HepG2 (cell line): ENCODE measurements around the gene SMPD1. TPM values are rescaled to one million over a fixed set of nuclear protein-coding genes. Genes with fewer than 3 reads are reported as not detected.

Source experiments
- AHR ChIP-seq: IDR thresholded peaks from 2 replicates; pipeline ENCODE4 v1.6.1; 2018; ENCODE audit warnings: missing genetic modification reagents, missing compliant biosample characterization
- ARID2 ChIP-seq: sonication (generic); formaldehyde crosslinking; IDR thresholded peaks from 2 replicates; pipeline ENCODE4 v1.8.1; 2022; ENCODE audit warnings: mild to moderate bottlenecking, missing genetic modification reagents, borderline replicate concordance
- CHCHD3 ChIP-seq: sonication (generic); formaldehyde crosslinking; IDR thresholded peaks from 2 replicates; pipeline ENCODE4 v1.8.0; 2022; ENCODE audit warnings: mild to moderate bottlenecking, missing genetic modification reagents, moderate library complexity
- CTCF ChIP-seq: sonication (generic); formaldehyde crosslinking; IDR thresholded peaks from 2 replicates; pipeline ENCODE4 v1.5.0; 2020; ENCODE audit warnings: mild to moderate bottlenecking, missing genetic modification reagents, moderate library complexity
- FOSL2 ChIP-seq: sonication (generic); formaldehyde crosslinking; IDR thresholded peaks from 2 replicates; pipeline ENCODE4 v1.4.0; 2020; ENCODE audit warnings: missing genetic modification reagents
- FOXK1 ChIP-seq: sonication (generic); formaldehyde crosslinking; IDR thresholded peaks from 2 replicates; pipeline ENCODE4 v1.4.0; 2020; ENCODE audit warnings: low read depth, missing genetic modification reagents, borderline replicate concordance
- HHEX ChIP-seq: IDR thresholded peaks from 2 replicates; pipeline ENCODE4 v1.6.1; 2016; ENCODE audit warnings: control low read depth
- HMGXB4 ChIP-seq, 2 experiments: sonication (generic) in 1 of 2; formaldehyde crosslinking in 1 of 2; IDR thresholded peaks; 2 replicates each; pipeline versions ENCODE4 v1.4.0 to v1.6.1; 2018 to 2020; ENCODE audit warnings: missing genetic modification reagents in 2 of 2, borderline replicate concordance in 1 of 2, low read depth in 1 of 2, mild to moderate bottlenecking in 1 of 2, missing biosample characterization in 1 of 2
- IKZF1 ChIP-seq: fragments of 450-650 bp; IDR thresholded peaks from 2 replicates; pipeline ENCODE4 v1.7.1; 2016
- KDM3A ChIP-seq: IDR thresholded peaks from 2 replicates; pipeline ENCODE4 v1.6.1; 2018; ENCODE audit warnings: low read depth, missing compliant biosample characterization
- KLF11 ChIP-seq: IDR thresholded peaks from 2 replicates; pipeline ENCODE4 v1.6.1; 2016; ENCODE audit warnings: missing compliant biosample characterization
- KLF13 ChIP-seq: sonication (generic); formaldehyde crosslinking; IDR thresholded peaks from 2 replicates; pipeline ENCODE4 v1.4.0; 2020; ENCODE audit warnings: mild to moderate bottlenecking, missing genetic modification reagents
- MIXL1 ChIP-seq: IDR thresholded peaks from 2 replicates; pipeline ENCODE4 v1.6.1; 2016
- NCOA2 ChIP-seq: sonication (generic); formaldehyde crosslinking; IDR thresholded peaks from 2 replicates; pipeline ENCODE4 v1.8.0; 2022; ENCODE audit warnings: inconsistent platforms
- NR2F6 ChIP-seq, 2 experiments: IDR thresholded peaks; 2 replicates each; pipeline ENCODE4 v1.6.1; 2016; ENCODE audit warnings: antibody characterized with exemption in 1 of 2, mild to moderate bottlenecking in 1 of 2
- SOX5 ChIP-seq: IDR thresholded peaks from 2 replicates; pipeline ENCODE4 v1.6.1; 2016; ENCODE audit warnings: borderline replicate concordance
- SP140L ChIP-seq: sonication (generic); formaldehyde crosslinking; IDR thresholded peaks from 2 replicates; pipeline ENCODE4 v1.4.0; 2020; ENCODE audit warnings: missing genetic modification reagents, borderline replicate concordance
- SP4 ChIP-seq: sonication (generic); formaldehyde crosslinking; IDR thresholded peaks from 2 replicates; pipeline ENCODE4 v1.8.1; 2023; ENCODE audit warnings: mild to moderate bottlenecking, missing genetic modification reagents
- SRY ChIP-seq: sonication (generic); formaldehyde crosslinking; IDR thresholded peaks from 2 replicates; pipeline ENCODE4 v1.8.0; 2022; ENCODE audit warnings: mild to moderate bottlenecking, missing genetic modification reagents
- STAG1 ChIP-seq: sonication (generic); formaldehyde crosslinking; IDR thresholded peaks from 2 replicates; pipeline ENCODE4 v1.4.0; 2020; ENCODE audit warnings: missing genetic modification reagents
- ZBTB2 ChIP-seq: sonication (generic); formaldehyde crosslinking; IDR thresholded peaks from 2 replicates; pipeline ENCODE4 v1.8.0; 2022; ENCODE audit warnings: low read depth, missing genetic modification reagents
- ZMYM3 ChIP-seq: sonication (generic); formaldehyde crosslinking; IDR thresholded peaks from 2 replicates; pipeline ENCODE4 v1.5.1; 2020; ENCODE audit warnings: mild to moderate bottlenecking, missing genetic modification reagents
- ZNF12 ChIP-seq: sonication (generic); formaldehyde crosslinking; IDR thresholded peaks from 2 replicates; pipeline ENCODE4 v1.5.0; 2020; ENCODE audit warnings: missing genetic modification reagents
- ZNF124 ChIP-seq: sonication (generic); formaldehyde crosslinking; IDR thresholded peaks from 2 replicates; pipeline ENCODE4 v1.4.0; 2020; ENCODE audit warnings: missing genetic modification reagents
- ZNF331 ChIP-seq: sonication (generic); formaldehyde crosslinking; IDR thresholded peaks from 2 replicates; pipeline ENCODE4 v1.4.0; 2020; ENCODE audit warnings: missing genetic modification reagents
- ZNF530 ChIP-seq: sonication (generic); formaldehyde crosslinking; IDR thresholded peaks from 2 replicates; pipeline ENCODE4 v1.5.0; 2020; ENCODE audit warnings: low read depth, mild to moderate bottlenecking, missing genetic modification reagents
- ZNF570 ChIP-seq: sonication (generic); formaldehyde crosslinking; IDR thresholded peaks from 2 replicates; pipeline ENCODE4 v1.4.0; 2020; ENCODE audit warnings: mild to moderate bottlenecking, missing genetic modification reagents, borderline replicate concordance
- ZNF674 ChIP-seq: sonication (generic); formaldehyde crosslinking; IDR thresholded peaks from 2 replicates; pipeline ENCODE4 v1.5.0; 2020; ENCODE audit warnings: low read depth, mild to moderate bottlenecking, missing genetic modification reagents
- ZNF792 ChIP-seq: IDR thresholded peaks from 2 replicates; pipeline ENCODE4 v1.6.1; 2016
- ZNF839 ChIP-seq: sonication (generic); formaldehyde crosslinking; IDR thresholded peaks from 2 replicates; pipeline ENCODE4 v1.4.0; 2020; ENCODE audit warnings: missing genetic modification reagents, mild to moderate bottlenecking, borderline replicate concordance
- polyA plus RNA-seq, 8 experiments: library from polyadenylated mRNA; depleted of rRNA in 3 of 8; stranded (reverse) in 7 of 8; unstranded in 1 of 8; fragments of >200 nt; fragmentation: Illumina TruSeq in 4 of 8; extraction: Trizol in 4 of 8; gene quantifications; 2 replicates each; pipeline versions ENCODE4 v1.2.1 to v1.2.3, GENCODE V29; 2011 to 2016; ENCODE audit warnings: low read depth in 4 of 8, missing spikeins in 1 of 8, mixed read lengths in 1 of 8; ENCODE audit not compliant: insufficient read depth in 1 of 8
- total RNA-seq, 5 experiments: library from RNA; depleted of rRNA; stranded (reverse); fragments of >200 nt; fragmentation: Illumina TruSeq; extraction: Trizol; gene quantifications; 2 replicates each; pipeline ENCODE4 v1.2.3, GENCODE V29; 2016; ENCODE audit warnings: low read depth in 1 of 5

The SMPD1 gene
- total and polyA plus RNA-seq, 2 of the 13 experiments (the other 11 are each of a cell fraction or from before 2014, with no cell fraction given): 6.3 to 8.4 TPM

GRCh38 chr11:6438979-6439571 is 48.8 kb downstream of the SMPD1 start (continued):
- TF ChIP-seq ZBTB2 (CRISPR knock-in tag): no peak
- TF ChIP-seq IKZF1: no peak
- TF ChIP-seq CTCF (CRISPR knock-in tag): peak; percentile 86
- TF ChIP-seq FOSL2: peak; percentile 33; the same call in 1 of the 2 replicates
- TF ChIP-seq ZNF124 (CRISPR knock-in tag): no peak
- TF ChIP-seq KLF13: no peak
- TF ChIP-seq FOXK1 (CRISPR knock-in tag): peak; percentile 30; the same call in 1 of the 2 replicates
- TF ChIP-seq SP140L (CRISPR knock-in tag): no peak
- no peak for TF ChIP-seq ZNF570 (CRISPR knock-in tag)
- TF ChIP-seq HHEX (CRISPR knock-in tag): no peak
- no peak for TF ChIP-seq ZMYM3 (CRISPR knock-in tag)
- TF ChIP-seq KDM3A (CRISPR knock-in tag): no peak
- TF ChIP-seq SRY: no peak
- no peak for TF ChIP-seq CHCHD3
- TF ChIP-seq STAG1 (CRISPR knock-in tag): peak; percentile 69
- TF ChIP-seq KLF11 (CRISPR knock-in tag): 0 out of 2 replicates have a peak, but pooled peaks have one; percentile 25
- TF ChIP-seq NCOA2 (CRISPR knock-in tag): no peak
- TF ChIP-seq MIXL1: 0 out of 2 replicates have a peak, but pooled peaks have one; percentile 28
- TF ChIP-seq ARID2 (CRISPR knock-in tag): no peak
- 0 out of 2 replicates have a peak, but pooled peaks have one; percentile 9 for TF ChIP-seq SOX5 (CRISPR knock-in tag)
- TF ChIP-seq AHR (CRISPR knock-in tag): no peak
- peak in 1 of 2 experiments; percentile 54; a peak in 1 of 4 replicates for TF ChIP-seq HMGXB4 (CRISPR knock-in tag; IDR thresholded peaks at IDR 0.05; ENCODE audit: borderline replicate concordance in 1 of 2, low read depth in 1 of 2)
- TF ChIP-seq NR2F6 (IDR thresholded peaks at IDR 0.05): no peak
- TF ChIP-seq NR2F6 (CRISPR knock-in tag; IDR thresholded peaks at IDR 0.05): no peak
- 0 out of 2 replicates have a peak, but pooled peaks have one; percentile 44 for TF ChIP-seq ZNF792 (CRISPR knock-in tag)
- TF ChIP-seq ZNF674 (CRISPR knock-in tag): no peak
- TF ChIP-seq ZNF331: peak; percentile 65; the same call in 1 of the 2 replicates
- no peak for TF ChIP-seq SP4 (CRISPR knock-in tag)
- TF ChIP-seq ZNF839 (CRISPR knock-in tag): no peak
- TF ChIP-seq ZNF530 (CRISPR knock-in tag): no peak
- no peak for TF ChIP-seq ZNF12 (CRISPR knock-in tag)
